ENCODE results near the gene NDUFAF8. TPM values are rescaled to one million over a fixed set of nuclear protein-coding genes. Genes with fewer than 3 reads are reported as not detected.

NDUFAF8 gene
- total RNA-seq, 6 experiments from 2014 or later = 15.7 to 35.9 (median 23.3) TPM

DNA sequence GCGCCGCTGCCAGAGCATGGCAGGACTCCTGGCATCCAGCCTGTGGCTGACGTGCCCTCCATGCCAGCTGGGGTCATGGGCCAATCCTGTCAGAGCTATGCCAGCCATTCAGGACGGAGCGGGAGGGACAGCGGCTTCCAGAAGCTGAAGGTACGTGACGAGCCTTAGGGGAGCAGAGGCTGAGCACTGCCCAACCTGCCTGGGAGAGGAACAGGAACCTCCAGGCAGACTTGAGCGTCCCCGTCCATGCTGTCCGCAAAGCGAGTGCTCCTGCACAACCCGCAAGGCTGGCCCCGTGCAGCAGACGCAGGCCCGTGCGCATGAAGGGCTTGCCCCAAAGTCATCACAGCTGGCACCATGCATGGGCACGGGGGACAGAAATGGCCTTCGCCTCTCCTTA, 21.5 kb downstream of the NDUFAF8 start:
- no peak for TF ChIP-seq POLR2A (IDR thresholded peaks at IDR 0.05)
- TF ChIP-seq, protein P1, sequence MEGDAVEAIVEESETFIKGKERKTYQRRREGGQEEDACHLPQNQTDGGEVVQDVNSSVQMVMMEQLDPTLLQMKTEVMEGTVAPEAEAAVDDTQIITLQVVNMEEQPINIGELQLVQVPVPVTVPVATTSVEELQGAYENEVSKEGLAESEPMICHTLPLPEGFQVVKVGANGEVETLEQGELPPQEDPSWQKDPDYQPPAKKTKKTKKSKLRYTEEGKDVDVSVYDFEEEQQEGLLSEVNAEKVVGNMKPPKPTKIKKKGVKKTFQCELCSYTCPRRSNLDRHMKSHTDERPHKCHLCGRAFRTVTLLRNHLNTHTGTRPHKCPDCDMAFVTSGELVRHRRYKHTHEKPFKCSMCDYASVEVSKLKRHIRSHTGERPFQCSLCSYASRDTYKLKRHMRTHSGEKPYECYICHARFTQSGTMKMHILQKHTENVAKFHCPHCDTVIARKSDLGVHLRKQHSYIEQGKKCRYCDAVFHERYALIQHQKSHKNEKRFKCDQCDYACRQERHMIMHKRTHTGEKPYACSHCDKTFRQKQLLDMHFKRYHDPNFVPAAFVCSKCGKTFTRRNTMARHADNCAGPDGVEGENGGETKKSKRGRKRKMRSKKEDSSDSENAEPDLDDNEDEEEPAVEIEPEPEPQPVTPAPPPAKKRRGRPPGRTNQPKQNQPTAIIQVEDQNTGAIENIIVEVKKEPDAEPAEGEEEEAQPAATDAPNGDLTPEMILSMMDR (IDR thresholded peaks at IDR 0.05) = no peak
- no CpG with 5 or more reads among the region's 19 CpGs for WGBS (ENCODE audit: insufficient coverage, low coverage, low lambda C conversion rate, missing lambda C conversion rate)
- Histone ChIP-seq H3K4me1 (peaks cover 0 to 10% (median 0%) of the 10 kb centered on the region in 4 donors), H3K9me3 (no peaks in the 10 kb centered on the region), H3K27ac (no peak overlapping the region), H3K36me3 (peaks cover 0 to 73% (median 22%) of the 10 kb centered on the region in 4 donors), H3K4me3 (no peak overlapping the region), H3K27me3 (no peaks in the 10 kb centered on the region)
- ATAC-seq (peak in 1 of 4 donors; percentile 18), DNase-seq (no peak)
- intact Hi-C loops (cut with DNase I) = no loop called here

DNA sequence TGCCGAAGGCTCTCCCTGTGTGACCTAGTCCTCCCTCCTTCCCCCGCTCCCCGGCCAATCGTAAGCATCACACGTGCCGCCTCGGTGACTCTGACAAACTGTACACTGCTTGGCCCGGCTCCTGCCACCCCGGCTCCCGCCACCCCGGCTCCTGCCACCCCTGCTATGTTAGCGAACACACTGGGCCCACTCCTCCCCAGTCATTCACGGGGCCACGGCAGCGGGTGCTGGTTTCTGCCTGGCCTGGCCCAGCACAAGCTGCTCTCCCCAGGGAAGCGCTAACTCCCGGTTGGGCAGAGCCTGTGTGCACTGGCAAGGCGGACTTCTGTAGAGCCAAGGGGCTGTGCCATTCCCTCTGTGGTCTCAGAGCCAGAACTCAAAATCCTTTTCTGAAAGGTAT, 22.0 kb downstream of the NDUFAF8 start:
- DNase-seq (no peak), ATAC-seq (no peak)
- H3K36me3 ChIP-seq = peaks cover 0 to 77% (median 25%) of the 10 kb centered on the region in 4 donors
- H3K9me3 ChIP-seq = no peaks in the 10 kb centered on the region
- TF ChIP-seq, protein P1 (IDR thresholded peaks at IDR 0.05) = no peak
- TF ChIP-seq POLR2A (IDR thresholded peaks at IDR 0.05) = no peak
- 91% methylated on average over 13 of the region's 18 CpGs for whole genome bisulfite sequencing (ENCODE audit: insufficient coverage, low coverage, low lambda C conversion rate, missing lambda C conversion rate)
- H3K4me3 ChIP-seq = no peak overlapping the region
- H3K4me1 ChIP-seq = peaks cover 0 to 6% (median 0%) of the 10 kb centered on the region in 4 donors
- intact Hi-C loops (cut with DNase I) = no loop called here
- H3K27me3 ChIP-seq = no peaks in the 10 kb centered on the region
- H3K27ac ChIP-seq = no peak overlapping the region

DNA sequence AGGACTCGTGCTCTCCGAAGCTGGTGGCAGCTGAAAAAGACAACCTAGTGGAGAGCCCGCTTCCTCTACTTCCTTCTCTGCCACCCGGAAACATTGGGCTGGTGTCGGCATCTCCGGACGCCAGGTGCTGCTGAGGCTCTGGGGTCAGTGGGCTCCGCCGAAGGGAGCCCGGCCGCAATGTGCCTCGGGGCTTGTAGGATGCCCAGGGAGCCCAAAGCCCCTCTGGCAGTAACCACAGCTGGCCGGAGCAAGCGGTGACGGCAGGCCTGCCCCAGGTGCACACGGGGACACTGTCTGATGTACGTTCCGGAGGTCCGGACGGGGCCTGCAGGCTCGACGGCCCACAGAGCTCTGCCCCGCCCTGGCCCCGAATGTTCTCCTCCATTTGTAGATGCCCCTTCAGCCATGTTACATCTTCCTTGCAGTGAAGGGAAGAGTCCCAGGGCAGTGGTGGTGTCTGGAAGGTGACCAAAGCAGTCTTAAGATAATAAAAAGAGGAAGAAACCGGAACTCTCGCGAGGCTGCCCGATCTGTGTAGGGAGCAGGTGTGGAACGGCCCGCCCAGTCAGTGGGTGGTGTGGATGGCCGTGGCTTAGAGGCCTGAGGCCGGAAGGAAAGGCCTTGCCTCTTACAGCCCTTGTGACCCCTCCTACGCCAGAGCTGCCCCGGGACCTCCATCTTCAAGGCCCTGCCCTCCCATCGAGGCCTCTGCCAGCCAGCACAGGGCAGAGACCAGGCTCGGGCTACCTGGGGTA, 22.6 kb downstream of the NDUFAF8 start:
- H3K36me3 ChIP-seq = peaks cover 0 to 82% (median 27%) of the 10 kb centered on the region in 4 donors
- no peak overlapping the region for H3K27ac ChIP-seq
- WGBS (ENCODE audit: insufficient coverage, low coverage, low lambda C conversion rate, missing lambda C conversion rate) = 90% methylated on average over 2 of the region's 36 CpGs
- no peak for DNase-seq
- no peaks in the 10 kb centered on the region for H3K4me1 ChIP-seq
- TF ChIP-seq, protein P1 (IDR thresholded peaks at IDR 0.05) = no peak
- no peak for TF ChIP-seq POLR2A (IDR thresholded peaks at IDR 0.05)
- no peaks in the 10 kb centered on the region for H3K9me3 ChIP-seq
- intact Hi-C loops (cut with DNase I) = no loop called here
- no peak for ATAC-seq
- H3K4me3 ChIP-seq = no peak overlapping the region
- no peaks in the 10 kb centered on the region for H3K27me3 ChIP-seq

DNA sequence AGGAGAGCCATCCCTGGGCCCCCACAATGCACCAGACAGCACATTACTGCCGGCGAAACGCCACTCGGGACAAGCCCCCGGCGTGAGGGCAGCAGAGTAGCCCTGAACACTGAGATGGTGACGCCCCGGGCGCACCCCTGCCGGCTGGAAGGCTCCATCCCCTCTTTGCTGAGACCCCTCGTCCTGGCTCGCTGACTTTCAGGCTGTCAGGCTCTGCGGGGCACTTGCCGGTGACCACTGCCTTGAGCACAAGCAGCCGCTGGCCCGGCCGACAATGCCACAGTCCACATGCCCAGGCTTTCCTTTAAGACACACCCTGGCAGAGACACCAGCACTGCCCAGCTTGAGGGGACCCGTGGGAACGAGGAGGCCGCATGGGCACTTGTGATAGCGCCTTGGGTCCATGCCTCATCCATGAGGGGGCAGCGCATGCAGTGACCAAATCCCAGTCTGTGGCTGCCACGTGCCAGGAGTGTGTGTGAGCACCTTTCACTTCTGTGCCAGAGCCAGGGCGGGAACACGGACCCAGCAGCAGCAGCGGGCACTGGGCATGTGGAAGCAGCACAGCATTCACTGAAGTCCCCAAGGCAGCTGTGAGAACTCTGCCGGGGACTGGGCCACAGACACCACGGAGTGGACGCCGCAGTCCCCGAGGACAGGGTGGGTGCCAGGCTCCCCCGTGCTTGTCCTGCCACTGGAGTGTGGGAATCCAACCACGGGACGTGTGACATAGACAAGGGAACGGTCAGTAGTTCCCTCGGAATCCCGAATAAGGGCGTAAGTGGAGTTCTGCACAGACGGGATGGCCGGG, 24.5 kb downstream of the NDUFAF8 start:
- intact Hi-C loops (cut with DNase I) = no loop called here
- Histone ChIP-seq H3K27ac (no peak overlapping the region), H3K27me3 (no peaks in the 10 kb centered on the region), H3K9me3 (no peaks in the 10 kb centered on the region), H3K4me1 (no peaks in the 10 kb centered on the region), H3K4me3 (no peak overlapping the region), H3K36me3 (peaks cover 0 to 79% (median 29%) of the 10 kb centered on the region in 4 donors)
- no peak for DNase-seq
- TF ChIP-seq, protein P1 (IDR thresholded peaks at IDR 0.05) = no peak
- no peak for TF ChIP-seq POLR2A (IDR thresholded peaks at IDR 0.05)
- WGBS (ENCODE audit: insufficient coverage, low coverage, low lambda C conversion rate, missing lambda C conversion rate) = 90% methylated on average over 2 of the region's 40 CpGs
- ATAC-seq = no peak
